NCI-H128 (cell line): ENCODE results near the gene FCER1G.

Experiments used
- DNase-seq: peaks from one replicate; lab custom pipeline; 2025; ENCODE audit not compliant: unreplicated experiment; lab: John Stamatoyannopoulos, UW

FCER1G gene

GRCh38 chr1:161187311-161187710 is 27.8 kb upstream of the FCER1G start:
- no peak for DNase-seq

GRCh38 chr1:161188381-161188780 is 26.7 kb upstream of the FCER1G start:
- no peak for DNase-seq

GRCh38 chr1:161189036-161189435 is 26.1 kb upstream of the FCER1G start:
- no peak for DNase-seq

- no peak for DNase-seq
Measured at GRCh38 chr1:161190962-161191521, 24.1 kb upstream of the FCER1G start.

GRCh38 chr1:161191971-161192370 is 23.1 kb upstream of the FCER1G start:
- no peak for DNase-seq

GRCh38 chr1:161192476-161193465 is 22.3 kb upstream of the FCER1G start:
- DNase-seq, result peak; percentile 67

GRCh38 chr1:161193561-161194235 is 21.4 kb upstream of the FCER1G start:
- no peak for DNase-seq

GRCh38 chr1:161195171-161195570 is 19.9 kb upstream of the FCER1G start:
- no peak for DNase-seq

- no peak for DNase-seq
Measured at GRCh38 chr1:161196111-161196510, 19.0 kb upstream of the FCER1G start.

GRCh38 chr1:161196521-161197451 is 18.3 kb upstream of the FCER1G start:
- no peak for DNase-seq

- DNase-seq, result no peak
Measured at GRCh38 chr1:161197560-161198193, 17.4 kb upstream of the FCER1G start.

GRCh38 chr1:161198194-161198896 is 16.8 kb upstream of the FCER1G start:
- DNase-seq, result no peak

GRCh38 chr1:161198897-161199431 is 16.1 kb upstream of the FCER1G start, which contains the start of gene ADAMTS4:
Gene ADAMTS4, minus strand, starts transcription at chr1:161199054. Its CDS starts 427 bp downstream, at chr1:161198627.
- DNase-seq, result no peak

GRCh38 chr1:161199506-161200139 is 15.5 kb upstream of the FCER1G start:
- no peak for DNase-seq

GRCh38 chr1:161200421-161200991 is 14.6 kb upstream of the FCER1G start:
- DNase-seq, result no peak

GRCh38 chr1:161200992-161201835 is 13.9 kb upstream of the FCER1G start:
- no peak for DNase-seq
